Brain microvascular endothelial cell (primary cell): ENCODE data around the gene CADM4.

ENCODE experiments used
- DNase-seq: peaks from one replicate; pipeline ENCODE4 v3.0.0-alpha.2; 2020
- H3K27ac ChIP-seq: fragments of 250-450 bp; sonication (Bioruptor Pico); 2 replicates; pipeline ENCODE4 v1.5.1; 2020; ENCODE audit warnings: mild to moderate bottlenecking, moderate library complexity
- H3K27me3 ChIP-seq: fragments of 250-450 bp; sonication (Bioruptor Pico); replicated peaks from 2 replicates; pipeline ENCODE4 v1.5.1; 2020; ENCODE audit warnings: mild to moderate bottlenecking
- H3K36me3 ChIP-seq: fragments of 250-450 bp; sonication (Bioruptor Pico); replicated peaks from 2 replicates; pipeline ENCODE4 v1.5.1; 2020; ENCODE audit warnings: mild to moderate bottlenecking
- H3K4me3 ChIP-seq: 2 replicates; pipeline ENCODE4 v1.5.1; 2011; ENCODE audit warnings: low read depth, mild to moderate bottlenecking, control low read depth, low read length, moderate library complexity
- in situ Hi-C: cut with HindIII; loops from 2 replicates; pipeline ENCODE4 v1.10.0; 2017; ENCODE audit warnings: low sequenced_read_pairs, low pct_ligation_motif_present
- TF ChIP-seq, protein P1 (sequence below): IDR thresholded peaks from 2 replicates; pipeline ENCODE4 v1.5.1; 2011; ENCODE audit warnings: low read depth, mild to moderate bottlenecking, moderate library complexity, low read length, control low read depth, inconsistent platforms; ENCODE audit errors: missing control alignments

Gene CADM4

DNA sequence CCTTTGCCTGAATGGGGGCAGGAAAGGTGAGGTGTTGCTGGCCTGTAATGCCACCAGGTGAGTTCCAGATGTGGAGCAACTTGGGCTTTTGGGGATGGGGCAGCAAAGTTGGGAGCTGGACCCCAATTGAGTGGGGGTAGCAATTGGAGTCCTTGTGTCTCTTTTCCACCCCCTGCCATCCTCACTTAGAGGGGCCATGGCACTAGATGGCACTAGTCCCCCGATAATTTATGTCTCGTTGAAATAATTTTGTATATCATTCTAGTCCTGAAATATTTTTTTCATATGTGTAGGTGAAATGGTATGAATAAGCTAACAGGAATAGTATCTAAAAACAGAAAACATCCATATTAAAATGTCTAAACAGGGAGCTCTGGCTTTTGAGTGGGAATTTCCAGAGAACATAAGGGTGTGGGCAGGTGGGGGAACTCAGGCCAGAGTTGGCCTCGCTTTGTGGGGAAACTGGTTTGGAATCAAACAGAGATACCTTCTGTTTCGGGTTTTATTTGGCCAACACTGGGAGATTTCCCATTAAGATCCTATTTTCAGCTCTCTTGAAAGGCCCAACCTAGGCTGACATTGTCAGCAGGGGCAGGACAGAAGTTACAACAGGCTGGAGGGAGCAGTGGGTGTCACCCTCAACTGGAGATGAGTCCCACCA, 39.9 kb downstream of the CADM4 start:
- H3K27ac ChIP-seq = no peak overlapping the region
- H3K36me3 ChIP-seq = peaks cover 6% of the 10 kb centered on the region
- in situ Hi-C loops = no loop called here
- TF ChIP-seq, protein P1, sequence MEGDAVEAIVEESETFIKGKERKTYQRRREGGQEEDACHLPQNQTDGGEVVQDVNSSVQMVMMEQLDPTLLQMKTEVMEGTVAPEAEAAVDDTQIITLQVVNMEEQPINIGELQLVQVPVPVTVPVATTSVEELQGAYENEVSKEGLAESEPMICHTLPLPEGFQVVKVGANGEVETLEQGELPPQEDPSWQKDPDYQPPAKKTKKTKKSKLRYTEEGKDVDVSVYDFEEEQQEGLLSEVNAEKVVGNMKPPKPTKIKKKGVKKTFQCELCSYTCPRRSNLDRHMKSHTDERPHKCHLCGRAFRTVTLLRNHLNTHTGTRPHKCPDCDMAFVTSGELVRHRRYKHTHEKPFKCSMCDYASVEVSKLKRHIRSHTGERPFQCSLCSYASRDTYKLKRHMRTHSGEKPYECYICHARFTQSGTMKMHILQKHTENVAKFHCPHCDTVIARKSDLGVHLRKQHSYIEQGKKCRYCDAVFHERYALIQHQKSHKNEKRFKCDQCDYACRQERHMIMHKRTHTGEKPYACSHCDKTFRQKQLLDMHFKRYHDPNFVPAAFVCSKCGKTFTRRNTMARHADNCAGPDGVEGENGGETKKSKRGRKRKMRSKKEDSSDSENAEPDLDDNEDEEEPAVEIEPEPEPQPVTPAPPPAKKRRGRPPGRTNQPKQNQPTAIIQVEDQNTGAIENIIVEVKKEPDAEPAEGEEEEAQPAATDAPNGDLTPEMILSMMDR = peak; percentile 16
- no peak overlapping the region for H3K4me3 ChIP-seq
- no peak for DNase-seq
- H3K27me3 ChIP-seq = no peaks in the 10 kb centered on the region

DNA sequence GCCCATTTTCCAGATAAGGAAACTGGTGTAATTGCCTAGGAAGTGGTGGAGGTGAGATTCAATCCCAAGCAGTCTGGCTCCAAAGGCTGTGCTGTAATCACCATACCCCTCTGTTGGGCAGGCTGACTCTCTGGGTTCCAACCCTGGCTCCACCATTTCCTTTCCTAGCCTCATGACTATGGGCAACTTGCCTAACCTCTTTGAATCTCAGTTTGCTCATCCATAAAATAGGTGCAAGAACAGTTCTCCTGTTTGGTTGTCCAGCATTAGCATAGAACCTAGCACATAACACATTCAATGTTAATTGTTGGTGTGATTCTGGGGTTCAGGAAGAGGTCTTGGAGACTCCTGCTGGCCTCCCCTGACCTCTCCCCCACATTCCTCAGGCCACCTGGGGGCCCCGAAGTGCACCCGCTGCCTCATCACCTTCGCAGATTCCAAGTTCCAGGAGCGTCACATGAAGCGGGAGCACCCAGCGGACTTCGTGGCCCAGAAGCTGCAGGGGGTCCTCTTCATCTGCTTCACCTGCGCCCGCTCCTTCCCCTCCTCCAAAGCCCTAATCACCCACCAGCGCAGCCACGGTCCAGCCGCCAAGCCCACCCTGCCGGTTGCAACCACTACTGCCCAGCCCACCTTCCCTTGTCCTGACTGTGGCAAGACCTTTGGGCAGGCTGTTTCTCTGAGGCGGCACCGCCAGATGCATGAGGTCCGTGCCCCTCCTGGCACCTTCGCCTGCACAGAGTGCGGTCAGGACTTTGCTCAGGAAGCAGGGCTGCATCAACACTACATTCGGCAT, 41.0 kb downstream of the CADM4 start:
- H3K27ac ChIP-seq = no peak overlapping the region
- in situ Hi-C loops = no loop called here
- TF ChIP-seq, protein P1 = no peak
- DNase-seq = no peak
- H3K27me3 ChIP-seq = no peaks in the 10 kb centered on the region
- peaks cover 12% of the 10 kb centered on the region for H3K36me3 ChIP-seq
- no peak overlapping the region for H3K4me3 ChIP-seq

DNA sequence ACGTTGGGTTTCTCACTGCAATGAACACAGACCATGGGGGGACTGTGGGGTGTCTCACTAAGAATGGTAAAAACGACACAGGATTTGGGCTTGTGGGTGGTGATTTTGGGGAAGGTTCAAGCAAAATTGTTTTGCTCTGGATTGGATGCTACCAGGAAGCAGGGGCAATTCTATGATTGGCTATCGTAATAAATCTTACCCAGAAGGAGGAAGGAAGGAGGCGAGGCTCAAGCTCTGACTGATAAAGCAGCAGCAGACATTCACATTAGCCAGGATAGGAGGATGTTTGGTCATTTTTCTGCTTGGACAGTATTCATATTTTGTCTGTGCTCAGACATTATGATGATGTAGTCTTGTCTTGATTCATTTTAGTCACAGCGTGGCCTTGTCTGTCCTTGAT, 41.8 kb downstream of the CADM4 start:
- Histone ChIP-seq H3K4me3 (no peak overlapping the region), H3K36me3 (peaks cover 17% of the 10 kb centered on the region), H3K27me3 (no peaks in the 10 kb centered on the region), H3K27ac (no peak overlapping the region)
- DNase-seq = no peak
- TF ChIP-seq, protein P1 = no peak
- in situ Hi-C loops = no loop called here

DNA sequence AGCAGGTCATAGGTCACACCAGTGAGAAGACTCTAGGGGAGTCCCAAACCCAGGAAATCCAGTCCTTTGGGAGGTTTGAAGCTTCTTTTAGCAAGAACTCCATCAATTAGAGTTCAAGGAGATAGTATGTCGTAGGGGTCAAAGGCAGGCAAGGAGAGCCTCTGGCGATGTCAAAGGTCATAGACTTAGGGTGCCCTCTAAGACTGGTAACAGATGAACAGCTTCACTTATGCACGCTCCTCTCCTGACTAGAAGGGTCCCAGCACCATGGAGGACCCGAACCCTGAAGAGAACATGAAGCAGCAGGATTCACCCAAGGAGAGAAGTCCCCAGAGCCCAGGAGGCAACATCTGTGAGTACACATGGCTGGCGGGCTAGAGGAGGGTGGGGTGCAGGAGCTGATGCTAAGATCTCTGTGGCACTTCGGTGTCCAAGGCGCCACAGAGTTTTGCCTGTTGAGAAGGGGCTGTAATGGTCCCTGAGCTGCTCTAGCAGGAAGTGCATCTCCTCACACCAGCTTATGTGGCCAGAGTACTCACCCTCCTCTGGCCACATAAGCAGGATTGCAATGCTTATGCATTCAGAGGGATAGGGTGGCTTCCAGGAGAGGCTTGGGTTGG, 42.7 kb downstream of the CADM4 start:
- H3K27ac ChIP-seq = peak overlapping the region; percentile 100
- no peak for DNase-seq
- no peaks in the 10 kb centered on the region for H3K27me3 ChIP-seq
- in situ Hi-C loops = no loop called here
- TF ChIP-seq, protein P1 = no peak
- H3K36me3 ChIP-seq = peaks cover 26% of the 10 kb centered on the region
- peak overlapping the region; percentile 83 for H3K4me3 ChIP-seq

DNA sequence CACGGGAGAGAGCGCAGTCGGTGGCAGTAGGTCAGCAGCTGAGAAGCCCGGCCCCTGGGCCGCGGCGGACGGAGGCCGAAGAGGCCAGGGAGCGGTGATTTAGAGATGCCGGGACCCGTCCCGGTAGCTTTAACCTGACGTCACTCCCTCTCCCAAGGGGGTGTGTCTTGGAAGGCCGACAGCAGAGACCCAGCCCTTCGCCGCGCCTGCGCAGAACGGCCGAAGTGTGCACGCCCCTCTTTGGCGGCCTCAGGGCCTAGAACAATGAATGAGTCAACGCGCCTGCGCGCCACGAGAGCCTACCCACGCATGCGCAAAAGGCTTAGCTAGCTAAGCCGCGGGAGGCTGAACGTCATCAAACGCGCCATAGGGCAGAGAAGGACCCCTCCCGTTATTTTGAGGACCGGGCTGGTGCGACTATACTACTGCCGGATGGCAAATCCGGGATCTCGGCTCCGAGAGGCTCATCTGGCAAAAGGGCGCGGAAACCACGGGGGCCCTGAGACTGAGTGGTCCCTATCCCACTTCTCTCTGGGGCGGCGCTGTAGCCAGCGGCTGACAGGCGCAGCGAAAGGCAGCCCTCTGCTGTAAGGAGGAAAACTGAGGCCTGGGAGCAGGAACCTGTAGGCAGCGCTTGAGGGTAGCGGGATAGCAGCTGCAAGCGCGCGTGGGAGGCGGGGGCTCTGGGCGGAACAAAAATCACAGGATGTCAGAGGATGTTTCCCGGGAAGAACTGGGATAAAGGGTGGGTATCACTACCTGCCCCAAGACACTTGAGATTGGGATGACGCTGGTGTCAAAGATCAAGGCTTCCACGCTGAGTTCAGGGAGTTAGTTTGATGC, 43.4 kb downstream of the CADM4 start, which contains the start of the genes IRGQ and ZNF576:
IRGQ (minus strand) TSS at position 136 of the 843 bp plus-strand sequence. CDS start 796 bp downstream, outside the sequence.
ZNF576 (plus strand) TSS at position 597 of the 843 bp plus-strand sequence. CDS start 514 bp downstream, outside the sequence.
- peaks cover 28% of the 10 kb centered on the region for H3K36me3 ChIP-seq
- no peaks in the 10 kb centered on the region for H3K27me3 ChIP-seq
- peak within 1 kb of the TSS; percentile 83 for H3K4me3 ChIP-seq
- in situ Hi-C loops = no loop called here
- DNase-seq = peak; percentile 99
- TF ChIP-seq, protein P1 = no peak
- H3K27ac ChIP-seq = peak within 1 kb of the TSS; percentile 100
